A549 treated with GW870086 at 1 μM for 4 hours (cell line): ENCODE data around the gene ZRANB1. TPM values are rescaled to one million over a fixed set of nuclear protein-coding genes. Genes with fewer than 3 reads are reported as not detected.

Experiments
- total RNA-seq: library from RNA; stranded (reverse); fragments of 200-300 nt; extraction: Qiagen RNA extraction; gene quantifications from 5 replicates; pipeline ENCODE4 v1.2.3, GENCODE V29; 2022; ENCODE audit warnings: low read depth

Gene ZRANB1
- 7.2 to 9.8 TPM (median 8.9 TPM) in 5 replicates for total RNA-seq

GRCh38 chr10:124941823-124942222 is at the start of gene ZRANB1:
Gene ZRANB1 (plus strand): TSS chr10:124942123. CDS start chr10:124942494, 371 bp downstream.

Other genes with a start within 250 kb of the ZRANB1 start
- gene FAM53B, start 197.7 kb upstream of the ZRANB1 start, total RNA-seq, result 9.8 to 12.7 TPM (median 12.1 TPM) in 5 replicates
- gene EEF1AKMT2, start 150.2 kb upstream of the ZRANB1 start, total RNA-seq, result 15.6 to 21.8 TPM (median 18.2 TPM) in 5 replicates
- 14.0 to 17.2 TPM (median 15.7 TPM) in 5 replicates for gene ABRAXAS2, start 140.3 kb upstream of the ZRANB1 start, total RNA-seq
- 112 to 130 TPM (median 123 TPM) in 5 replicates for gene CTBP2, start 218.4 kb downstream of the ZRANB1 start, total RNA-seq